Islet precursor cell (in vitro differentiated cells): ENCODE results near the gene JAK2.
"Not testable (repeated sequence)": the region's sequence is repeated elsewhere in the genome, so short reads cannot be mapped to it uniquely, and the experiment has no call there.

Experiments
- DNase-seq: peaks from one replicate; pipeline ENCODE4 v3.0.0-alpha.2; 2018

JAK2 gene

GRCh38 chr9:5044160-5044559 is 59.1 kb downstream of the JAK2 start:
- no peak for DNase-seq

GRCh38 chr9:5052838-5053237 is 67.8 kb downstream of the JAK2 start:
- DNase-seq: no peak

- no peak for DNase-seq
These were observed 77.6 kb downstream of the JAK2 start for GRCh38 chr9:5062631-5063030.

- DNase-seq: no peak
These were observed 87.8 kb downstream of the JAK2 start for GRCh38 chr9:5072871-5073270.

- no peak for DNase-seq
These were observed 88.6 kb downstream of the JAK2 start for GRCh38 chr9:5073701-5074100.

- peak; percentile 51 for DNase-seq
These were observed 100.9 kb downstream of the JAK2 start for GRCh38 chr9:5085993-5086392.

GRCh38 chr9:5089737-5090136 is 104.7 kb downstream of the JAK2 start:
- DNase-seq: no peak

- DNase-seq: no peak
These were observed 110.7 kb downstream of the JAK2 start for GRCh38 chr9:5095795-5096194.

- DNase-seq: no peak
These were observed 114.4 kb downstream of the JAK2 start for GRCh38 chr9:5099466-5099865.

GRCh38 chr9:5101127-5101526 is 116.1 kb downstream of the JAK2 start:
- DNase-seq: not testable (repeated sequence)

- not testable (repeated sequence) for DNase-seq
These were observed 121.4 kb downstream of the JAK2 start for GRCh38 chr9:5106517-5106916.

GRCh38 chr9:5110867-5111681 is 126.0 kb downstream of the JAK2 start:
- no peak for DNase-seq

GRCh38 chr9:5111696-5112095 is 126.6 kb downstream of the JAK2 start:
- DNase-seq: peak; percentile 47

- no peak for DNase-seq
These were observed 127.1 kb downstream of the JAK2 start for GRCh38 chr9:5112109-5112592.

- no peak for DNase-seq
These were observed 127.6 kb downstream of the JAK2 start for GRCh38 chr9:5112646-5113045.

GRCh38 chr9:5113523-5113922 is 128.5 kb downstream of the JAK2 start:
- DNase-seq: no peak

GRCh38 chr9:5113994-5114748 is 129.1 kb downstream of the JAK2 start:
- DNase-seq: no peak

GRCh38 chr9:5122116-5122515 is 137.0 kb downstream of the JAK2 start:
- no peak for DNase-seq

- DNase-seq: no peak
These were observed 137.4 kb downstream of the JAK2 start for GRCh38 chr9:5122516-5122915.

- no peak for DNase-seq
These were observed 155.1 kb downstream of the JAK2 start for GRCh38 chr9:5140151-5140550.

GRCh38 chr9:5144217-5144616 is 159.1 kb downstream of the JAK2 start:
- DNase-seq: no peak

GRCh38 chr9:5146241-5146640 is 161.2 kb downstream of the JAK2 start:
- no peak for DNase-seq
